ENCODE measurements around the gene STRIP1.

DNA sequence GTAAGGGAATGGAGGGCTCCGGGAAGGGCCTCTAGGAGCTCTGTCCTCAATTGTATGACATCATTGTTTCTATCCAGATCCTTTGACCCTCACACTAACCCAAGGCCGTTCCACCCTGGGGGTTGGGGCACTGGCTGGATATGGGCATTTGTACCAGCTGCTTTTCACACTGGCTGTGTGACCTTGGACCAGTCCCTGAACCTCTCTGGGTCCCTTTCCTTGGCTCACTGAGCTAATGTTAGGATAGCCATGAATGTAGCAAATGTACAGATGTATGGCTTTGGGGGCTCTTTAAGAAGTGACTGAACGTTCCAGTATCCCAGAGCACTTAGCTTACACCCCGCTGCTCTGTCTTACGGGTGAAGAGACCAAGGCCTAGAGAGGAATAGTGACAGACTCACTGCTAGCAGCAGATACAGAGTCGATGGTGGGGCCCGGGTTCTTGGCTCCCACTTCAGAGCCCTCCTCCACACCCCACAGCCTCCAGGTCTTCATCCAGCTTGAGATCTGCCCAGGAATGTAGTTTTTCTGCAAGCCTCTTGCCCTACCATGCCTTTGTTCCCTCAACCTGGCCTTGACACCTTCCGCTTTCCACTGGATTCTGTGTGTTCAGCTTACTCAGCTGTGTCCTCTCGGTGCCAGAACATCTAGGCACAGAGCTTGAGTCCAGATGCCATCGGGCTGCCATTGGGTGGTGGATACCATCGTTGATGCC is 63.2 kb downstream of the STRIP1 start:
- TF ChIP-seq, protein P1, sequence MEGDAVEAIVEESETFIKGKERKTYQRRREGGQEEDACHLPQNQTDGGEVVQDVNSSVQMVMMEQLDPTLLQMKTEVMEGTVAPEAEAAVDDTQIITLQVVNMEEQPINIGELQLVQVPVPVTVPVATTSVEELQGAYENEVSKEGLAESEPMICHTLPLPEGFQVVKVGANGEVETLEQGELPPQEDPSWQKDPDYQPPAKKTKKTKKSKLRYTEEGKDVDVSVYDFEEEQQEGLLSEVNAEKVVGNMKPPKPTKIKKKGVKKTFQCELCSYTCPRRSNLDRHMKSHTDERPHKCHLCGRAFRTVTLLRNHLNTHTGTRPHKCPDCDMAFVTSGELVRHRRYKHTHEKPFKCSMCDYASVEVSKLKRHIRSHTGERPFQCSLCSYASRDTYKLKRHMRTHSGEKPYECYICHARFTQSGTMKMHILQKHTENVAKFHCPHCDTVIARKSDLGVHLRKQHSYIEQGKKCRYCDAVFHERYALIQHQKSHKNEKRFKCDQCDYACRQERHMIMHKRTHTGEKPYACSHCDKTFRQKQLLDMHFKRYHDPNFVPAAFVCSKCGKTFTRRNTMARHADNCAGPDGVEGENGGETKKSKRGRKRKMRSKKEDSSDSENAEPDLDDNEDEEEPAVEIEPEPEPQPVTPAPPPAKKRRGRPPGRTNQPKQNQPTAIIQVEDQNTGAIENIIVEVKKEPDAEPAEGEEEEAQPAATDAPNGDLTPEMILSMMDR (IDR thresholded peaks at IDR 0.05): no peak
- no peak for TF ChIP-seq EP300 (IDR thresholded peaks at IDR 0.05)
